ENCODE data around the gene SDF2L1. TPM values are rescaled to one million over a fixed set of nuclear protein-coding genes. Genes with fewer than 3 reads are reported as not detected.
"Not testable (repeated sequence)": the region's sequence is repeated elsewhere in the genome, so short reads cannot be mapped to it uniquely, and the experiment has no call there.

Gene SDF2L1, protein sequence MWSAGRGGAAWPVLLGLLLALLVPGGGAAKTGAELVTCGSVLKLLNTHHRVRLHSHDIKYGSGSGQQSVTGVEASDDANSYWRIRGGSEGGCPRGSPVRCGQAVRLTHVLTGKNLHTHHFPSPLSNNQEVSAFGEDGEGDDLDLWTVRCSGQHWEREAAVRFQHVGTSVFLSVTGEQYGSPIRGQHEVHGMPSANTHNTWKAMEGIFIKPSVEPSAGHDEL
- polyA plus RNA-seq (2011; rRNA removed) (10.9 and 22.8 TPM in 2 replicates), polyA minus RNA-seq (2011; rRNA and poly(A)+ RNA removed) (11.8 and 13.4 TPM in 2 replicates)

DNA sequence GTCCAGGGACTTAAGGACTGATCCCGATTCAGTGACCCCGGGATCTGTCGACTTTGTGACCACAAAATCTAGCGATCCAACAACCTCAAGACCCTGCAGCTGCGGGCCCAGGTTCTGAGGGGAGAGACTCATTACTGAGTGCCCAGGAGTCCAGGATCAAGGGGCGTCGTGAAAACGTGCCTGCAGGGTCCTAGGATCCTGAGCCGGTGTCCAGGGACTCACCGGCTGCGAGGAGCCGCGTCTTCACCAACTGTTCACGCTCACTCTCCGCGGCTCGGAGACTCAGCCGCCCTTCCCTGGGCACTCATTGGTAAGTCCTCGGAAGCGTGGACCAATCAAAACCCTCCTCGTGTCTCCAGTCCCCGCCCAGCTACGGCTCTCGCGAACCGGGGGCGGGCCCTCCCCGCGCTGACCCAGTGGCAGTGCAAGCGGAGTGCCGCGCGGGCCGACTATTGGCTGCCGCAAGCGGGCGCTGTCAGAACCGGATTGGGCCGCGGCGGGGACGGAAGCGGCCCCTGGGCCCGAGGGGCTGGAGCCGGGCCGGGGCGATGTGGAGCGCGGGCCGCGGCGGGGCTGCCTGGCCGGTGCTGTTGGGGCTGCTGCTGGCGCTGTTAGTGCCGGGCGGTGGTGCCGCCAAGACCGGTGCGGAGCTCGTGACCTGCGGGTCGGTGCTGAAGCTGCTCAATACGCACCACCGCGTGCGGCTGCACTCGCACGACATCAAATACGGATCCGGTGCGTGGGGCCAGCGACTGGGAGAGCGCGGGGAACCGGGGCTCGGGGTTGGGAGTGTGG is at the start of gene SDF2L1:
SDF2L1 (plus strand) TSS at position 514 of the 795 bp plus-strand sequence; CDS start at position 549, 35 bp downstream.
- CTCF ChIA-PET: interaction anchor here (0.7 to 3.9 kb wide), 12 partner anchors 10 to 1757 kb away, joined by 3 to 71 read pairs (median 4); partner anchors contain the start of genes CCDC116 and YDJC
- DNase-seq (ENCODE audit: low read depth): peak; percentile 91
- peak within 1 kb of the TSS; percentile 92 for H3K4me3 ChIP-seq (ENCODE audit: low read depth, low read length)
- TF ChIP-seq, protein P1, sequence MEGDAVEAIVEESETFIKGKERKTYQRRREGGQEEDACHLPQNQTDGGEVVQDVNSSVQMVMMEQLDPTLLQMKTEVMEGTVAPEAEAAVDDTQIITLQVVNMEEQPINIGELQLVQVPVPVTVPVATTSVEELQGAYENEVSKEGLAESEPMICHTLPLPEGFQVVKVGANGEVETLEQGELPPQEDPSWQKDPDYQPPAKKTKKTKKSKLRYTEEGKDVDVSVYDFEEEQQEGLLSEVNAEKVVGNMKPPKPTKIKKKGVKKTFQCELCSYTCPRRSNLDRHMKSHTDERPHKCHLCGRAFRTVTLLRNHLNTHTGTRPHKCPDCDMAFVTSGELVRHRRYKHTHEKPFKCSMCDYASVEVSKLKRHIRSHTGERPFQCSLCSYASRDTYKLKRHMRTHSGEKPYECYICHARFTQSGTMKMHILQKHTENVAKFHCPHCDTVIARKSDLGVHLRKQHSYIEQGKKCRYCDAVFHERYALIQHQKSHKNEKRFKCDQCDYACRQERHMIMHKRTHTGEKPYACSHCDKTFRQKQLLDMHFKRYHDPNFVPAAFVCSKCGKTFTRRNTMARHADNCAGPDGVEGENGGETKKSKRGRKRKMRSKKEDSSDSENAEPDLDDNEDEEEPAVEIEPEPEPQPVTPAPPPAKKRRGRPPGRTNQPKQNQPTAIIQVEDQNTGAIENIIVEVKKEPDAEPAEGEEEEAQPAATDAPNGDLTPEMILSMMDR (IDR thresholded peaks at IDR 0.05; ENCODE audit: insufficient read depth, low read depth, low read length): no peak
- H3K27me3 ChIP-seq (ENCODE audit: control insufficient read depth, insufficient read depth, low read length): no peaks in the 10 kb centered on the region
- no peaks in the 10 kb centered on the region; the same call in none of the 2 replicates for H3K36me3 ChIP-seq (ENCODE audit: control insufficient read depth, insufficient read depth, low read length)
- POLR2A ChIA-PET: no interaction called here

DNA sequence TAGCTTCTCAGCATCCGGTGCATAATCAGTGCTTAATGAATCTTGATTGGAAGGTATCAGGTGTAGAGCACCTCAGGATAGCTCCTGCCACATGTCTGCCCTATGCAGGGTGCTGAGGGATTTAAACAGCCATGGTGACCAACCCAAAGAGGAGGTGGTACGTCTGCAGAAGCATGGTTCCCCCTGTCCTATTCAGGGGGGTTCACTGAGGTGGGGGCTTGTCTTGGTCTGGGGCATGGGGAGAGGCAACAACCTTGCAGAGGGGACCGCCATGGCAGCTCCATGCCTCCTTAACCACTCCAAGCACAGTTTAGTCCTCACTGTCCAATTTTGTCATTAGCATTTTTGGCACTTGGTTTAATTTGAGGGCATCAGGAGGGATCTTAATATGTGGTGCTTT is 49.7 kb upstream of the SDF2L1 start:
- ChIA-PET POLR2A (interaction anchor here (0.6 kb wide), 1 partner anchor 88 kb away, joined by 10 read pairs; no protein-coding TSS in a partner anchor), CTCF (interaction anchor here (2.3 kb wide), 1 partner anchor 55 kb away, joined by 5 read pairs; no protein-coding TSS in a partner anchor)
- peaks cover 18% of the 10 kb centered on the region for H3K36me3 ChIP-seq (ENCODE audit: control insufficient read depth, insufficient read depth, low read length)

DNA sequence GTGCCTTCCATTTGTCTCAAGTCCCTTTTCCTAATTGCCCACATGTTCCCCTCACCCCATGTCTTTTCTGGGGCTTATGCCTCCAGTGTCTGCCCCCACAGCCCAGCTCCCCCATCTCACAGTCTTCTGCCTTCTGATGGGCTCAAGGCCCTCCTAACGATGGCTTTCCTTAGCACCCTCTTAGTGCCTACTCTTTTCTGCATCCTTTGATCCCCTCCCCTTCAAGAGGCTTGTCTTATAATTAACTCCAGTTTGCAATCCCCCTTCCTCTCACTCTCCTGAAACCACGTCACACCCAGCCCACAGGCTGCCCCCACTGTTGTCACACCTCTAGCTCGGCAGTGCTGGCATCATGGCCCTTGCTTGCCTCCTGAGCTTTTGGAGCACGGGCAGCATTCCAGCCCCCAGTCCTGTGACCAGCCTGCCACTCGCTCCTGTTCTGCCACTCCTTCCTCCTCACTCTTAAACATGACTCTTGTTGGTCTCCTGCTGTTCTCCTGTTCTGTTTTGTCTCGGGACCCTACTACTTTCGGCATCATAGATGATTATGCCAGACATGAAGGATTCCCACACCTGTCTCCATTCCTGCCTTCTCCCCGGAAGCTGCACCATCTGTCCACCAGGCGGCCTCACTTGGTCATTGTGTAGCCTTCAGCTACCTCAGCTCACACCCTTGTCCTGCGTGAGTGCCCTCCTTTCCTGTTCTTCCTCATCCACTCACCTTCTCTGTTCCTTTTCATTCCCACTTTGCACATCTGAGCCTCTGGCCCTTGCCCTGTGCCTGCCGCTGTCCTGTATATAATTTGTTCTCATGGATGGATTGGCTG is 48.5 kb upstream of the SDF2L1 start:
- DNase-seq (ENCODE audit: low read depth): no peak
- POLR2A ChIA-PET: no interaction called here
- TF ChIP-seq, protein P1 (IDR thresholded peaks at IDR 0.05; ENCODE audit: insufficient read depth, low read depth, low read length): peak; percentile 25; the same call in 1 of the 2 replicates
- CTCF ChIA-PET: interaction anchor here (1.2 to 2.3 kb wide), 5 partner anchors 8 to 53 kb away, joined by 3 to 6 read pairs (median 4); no protein-coding TSS in a partner anchor
- Histone ChIP-seq H3K27me3 (ENCODE audit: control insufficient read depth, insufficient read depth, low read length) (no peaks in the 10 kb centered on the region), H3K36me3 (ENCODE audit: control insufficient read depth, insufficient read depth, low read length) (peaks cover 18% of the 10 kb centered on the region), H3K4me3 (ENCODE audit: low read depth, low read length) (no peak overlapping the region)

More for the DNA sequence above, 49.7 kb upstream of the SDF2L1 start:
- H3K4me3 ChIP-seq (ENCODE audit: low read depth, low read length): no peak overlapping the region
- TF ChIP-seq, protein P1 (IDR thresholded peaks at IDR 0.05; ENCODE audit: insufficient read depth, low read depth, low read length): no peak
- no peaks in the 10 kb centered on the region for H3K27me3 ChIP-seq (ENCODE audit: control insufficient read depth, insufficient read depth, low read length)
- DNase-seq (ENCODE audit: low read depth): no peak

DNA sequence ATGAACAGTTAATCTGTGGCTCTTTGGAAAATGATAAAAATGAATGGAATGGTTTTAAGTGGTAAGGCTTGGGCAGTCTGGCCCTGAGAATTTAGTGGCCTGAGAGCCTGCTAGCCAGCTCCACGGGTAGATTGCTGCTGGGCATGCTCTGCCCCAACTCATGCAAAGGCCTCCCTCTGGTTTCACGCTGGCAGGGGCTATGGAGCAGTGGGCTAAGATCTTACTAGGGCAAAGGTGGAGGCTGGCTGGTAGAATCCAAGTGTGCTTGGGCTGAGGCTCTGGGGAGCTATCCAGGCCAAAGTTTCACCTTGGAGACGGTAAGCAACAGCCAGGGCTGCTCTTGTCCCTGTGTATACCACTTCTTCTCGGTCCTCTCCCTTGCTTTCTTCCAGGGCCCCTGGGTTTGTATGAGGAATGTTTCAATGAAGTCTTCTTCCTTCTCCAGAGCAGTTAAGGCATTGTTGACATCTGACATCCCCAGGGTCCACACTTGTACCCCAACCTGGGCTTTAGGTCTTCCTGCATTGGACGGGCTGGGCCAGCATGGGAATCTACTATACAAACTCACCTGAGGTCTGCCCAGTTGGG is 47.1 kb upstream of the SDF2L1 start:
- H3K36me3 ChIP-seq (ENCODE audit: control insufficient read depth, insufficient read depth, low read length): peaks cover 18% of the 10 kb centered on the region
- POLR2A ChIA-PET: no interaction called here
- DNase-seq (ENCODE audit: low read depth): no peak
- CTCF ChIA-PET: interaction anchor here (1.4 to 1.6 kb wide), 2 partner anchors 9 to 15 kb away, joined by 4 read pairs; no protein-coding TSS in a partner anchor
- no peaks in the 10 kb centered on the region for H3K27me3 ChIP-seq (ENCODE audit: control insufficient read depth, insufficient read depth, low read length)
- H3K4me3 ChIP-seq (ENCODE audit: low read depth, low read length): no peak overlapping the region
- TF ChIP-seq, protein P1 (IDR thresholded peaks at IDR 0.05; ENCODE audit: insufficient read depth, low read depth, low read length): no peak

DNA sequence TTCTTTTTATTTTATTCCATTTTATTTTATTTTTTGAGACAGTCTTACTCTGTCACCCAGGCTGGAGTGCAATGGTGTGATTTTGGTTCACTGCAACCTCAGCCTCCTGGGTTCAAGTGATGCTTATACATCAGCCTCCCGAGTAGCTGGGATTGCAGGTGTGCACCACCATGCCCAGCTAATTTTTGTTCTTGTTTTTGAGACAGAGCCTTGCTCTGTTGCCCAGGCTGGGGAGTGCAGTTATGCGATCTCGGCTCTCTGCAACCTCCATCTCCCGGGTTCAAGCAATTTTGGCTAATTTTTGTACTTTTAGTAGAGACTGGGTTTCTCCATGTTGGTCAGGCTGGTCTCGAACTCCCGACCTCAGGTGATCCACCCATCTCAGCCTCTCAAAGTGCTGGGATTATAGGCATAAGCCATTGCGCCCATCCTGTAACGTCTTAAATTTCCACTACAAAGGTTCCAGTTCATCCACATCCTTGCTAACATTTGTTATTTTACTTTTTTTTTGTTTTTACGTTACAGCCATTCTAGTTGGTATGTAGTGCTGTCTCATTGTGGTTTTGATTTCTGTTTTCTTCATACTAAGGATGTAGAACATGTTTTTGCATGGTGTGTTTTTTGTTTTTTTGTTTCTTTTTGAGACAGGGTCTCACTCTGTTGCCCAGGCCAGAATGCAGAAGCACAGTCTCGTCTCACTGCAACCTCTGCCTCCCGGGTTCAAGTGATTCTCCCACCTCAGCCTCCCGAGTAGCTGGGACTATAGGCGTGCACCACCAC is 45.6 kb upstream of the SDF2L1 start:
- peaks cover 18% of the 10 kb centered on the region for H3K36me3 ChIP-seq (ENCODE audit: control insufficient read depth, insufficient read depth, low read length)
- POLR2A ChIA-PET; H3K27me3 ChIP-seq (ENCODE audit: control insufficient read depth, insufficient read depth, low read length); DNase-seq (ENCODE audit: low read depth); H3K4me3 ChIP-seq (ENCODE audit: low read depth, low read length): not testable (repeated sequence)
- CTCF ChIA-PET: interaction anchor here (0.9 kb wide), 1 partner anchor 12 kb away, joined by 4 read pairs; no protein-coding TSS in a partner anchor
